GM18519 (cell line): ENCODE data around the gene CABP1.
"Not testable (repeated sequence)": the region's sequence is repeated elsewhere in the genome, so short reads cannot be mapped to it uniquely, and the experiment has no call there.

Experiments used
- ATAC-seq: cut with Tn5 transposase; IDR thresholded peaks from one replicate; pipeline ENCODE4 v1.9.1; 2021; ENCODE audit warnings: mild to moderate bottlenecking, moderate library complexity; ENCODE audit not compliant: unreplicated experiment, low FRiP score

Gene CABP1

GRCh38 chr12:120639771-120640721 lies at the start of gene CABP1:
Gene CABP1, plus strand, starts transcription at chr12:120640626. Its CDS starts 60 bp downstream, at chr12:120640686.
- ATAC-seq, result peak; percentile 47

- ATAC-seq, result no peak
Observed at GRCh38 chr12:120590741-120591407, 49.6 kb upstream of the CABP1 start.

- ATAC-seq, result no peak
Observed at GRCh38 chr12:120592121-120593049, 48.0 kb upstream of the CABP1 start.

- no peak for ATAC-seq
Observed at GRCh38 chr12:120596901-120597300, 43.5 kb upstream of the CABP1 start.

GRCh38 chr12:120597861-120598260 lies 42.6 kb upstream of the CABP1 start:
- ATAC-seq, result no peak

- ATAC-seq, result no peak
Observed at GRCh38 chr12:120598674-120599463, 41.6 kb upstream of the CABP1 start.

- no peak for ATAC-seq
Observed at GRCh38 chr12:120599672-120600552, 40.5 kb upstream of the CABP1 start.

GRCh38 chr12:120602416-120602815 lies 38.0 kb upstream of the CABP1 start:
- ATAC-seq, result not testable (repeated sequence)

- no peak for ATAC-seq
Observed at GRCh38 chr12:120610560-120610959, 29.9 kb upstream of the CABP1 start.

- ATAC-seq, result not testable (repeated sequence)
Observed at GRCh38 chr12:120611534-120611933, 28.9 kb upstream of the CABP1 start.

- ATAC-seq, result no peak
Observed at GRCh38 chr12:120614848-120615247, 25.6 kb upstream of the CABP1 start.

GRCh38 chr12:120617193-120617592 lies 23.2 kb upstream of the CABP1 start:
- not testable (repeated sequence) for ATAC-seq

- ATAC-seq, result not testable (repeated sequence)
Observed at GRCh38 chr12:120617767-120618166, 22.7 kb upstream of the CABP1 start.

- ATAC-seq, result no peak
Observed at GRCh38 chr12:120618954-120619615, 21.3 kb upstream of the CABP1 start.

GRCh38 chr12:120620624-120621023 lies 19.8 kb upstream of the CABP1 start:
- ATAC-seq, result no peak

- no peak for ATAC-seq
Observed at GRCh38 chr12:120625557-120626419, 14.6 kb upstream of the CABP1 start.

- no peak for ATAC-seq
Observed at GRCh38 chr12:120628919-120629318, 11.5 kb upstream of the CABP1 start.
